ENCODE measurements around the gene IGFL3.

Gene IGFL3

GRCh38 chr19:46155237-46155636 is 30.7 kb upstream of the IGFL3 start:
- in situ Hi-C loops (cut with MboI; ENCODE audit: low pct_unique_long_range_greater_than_20kb, low sequenced_read_pairs, unreplicated experiment), result no loop called here
- no peak for DNase-seq (ENCODE audit: low spot score)
- TF ChIP-seq CTCF (IDR thresholded peaks at IDR 0.05; ENCODE audit: extremely low read depth, insufficient read depth, missing control alignments), result no peak

- no peak for DNase-seq (ENCODE audit: low spot score)
- in situ Hi-C loops (cut with MboI; ENCODE audit: low pct_unique_long_range_greater_than_20kb, low sequenced_read_pairs, unreplicated experiment), result no loop called here
- no peak for TF ChIP-seq CTCF (IDR thresholded peaks at IDR 0.05; ENCODE audit: extremely low read depth, insufficient read depth, missing control alignments)
Measured at GRCh38 chr19:46150606-46151005, 26.1 kb upstream of the IGFL3 start.

GRCh38 chr19:46147791-46148288 is 23.4 kb upstream of the IGFL3 start, which contains the start of gene IGFL2:
TSS of gene IGFL2 (plus strand) at chr19:46148238. CDS start at chr19:46148279, 41 bp downstream.
- no peak for TF ChIP-seq CTCF (IDR thresholded peaks at IDR 0.05; ENCODE audit: extremely low read depth, insufficient read depth, missing control alignments)
- no peak for DNase-seq (ENCODE audit: low spot score)
- in situ Hi-C loops (cut with MboI; ENCODE audit: low pct_unique_long_range_greater_than_20kb, low sequenced_read_pairs, unreplicated experiment), result no loop called here

- no peak for DNase-seq (ENCODE audit: low spot score)
- TF ChIP-seq CTCF (IDR thresholded peaks at IDR 0.05; ENCODE audit: extremely low read depth, insufficient read depth, missing control alignments), result no peak
- in situ Hi-C loops (cut with MboI; ENCODE audit: low pct_unique_long_range_greater_than_20kb, low sequenced_read_pairs, unreplicated experiment), result no loop called here
Measured at GRCh38 chr19:46147166-46147740, 22.8 kb upstream of the IGFL3 start.

GRCh38 chr19:46144756-46145155 is 20.3 kb upstream of the IGFL3 start:
- DNase-seq (ENCODE audit: low spot score), result no peak
- TF ChIP-seq CTCF (IDR thresholded peaks at IDR 0.05; ENCODE audit: extremely low read depth, insufficient read depth, missing control alignments), result no peak
- in situ Hi-C loops (cut with MboI; ENCODE audit: low pct_unique_long_range_greater_than_20kb, low sequenced_read_pairs, unreplicated experiment), result no loop called here

- DNase-seq (ENCODE audit: low spot score), result no peak
- no peak for TF ChIP-seq CTCF (IDR thresholded peaks at IDR 0.05; ENCODE audit: extremely low read depth, insufficient read depth, missing control alignments)
- in situ Hi-C loops (cut with MboI; ENCODE audit: low pct_unique_long_range_greater_than_20kb, low sequenced_read_pairs, unreplicated experiment), result no loop called here
Measured at GRCh38 chr19:46142294-46142693, 17.8 kb upstream of the IGFL3 start.

All from GM13977 (cell line).